GM19238 (cell line): ENCODE measurements around the gene CALCB.
"Not testable (repeated sequence)": the region's sequence is repeated elsewhere in the genome, so short reads cannot be mapped to it uniquely, and the experiment has no call there.

ENCODE experiments used
- DNase-seq: peaks from one replicate; pipeline ENCODE4 v3.0.0; 2011; ENCODE audit warnings: low spot score; ENCODE audit not compliant: insufficient read length

CALCB gene

GRCh38 chr11:15073361-15074205 lies at the start of gene CALCB:
Gene CALCB, plus strand, starts transcription at chr11:15073593. Its CDS starts 1,126 bp downstream, at chr11:15074719.
- no peak for DNase-seq

- DNase-seq, result no peak
Measured at GRCh38 chr11:15027011-15027410, 46.4 kb upstream of the CALCB start.

GRCh38 chr11:15027956-15028355 lies 45.4 kb upstream of the CALCB start:
- DNase-seq, result no peak

GRCh38 chr11:15028379-15028778 lies 45.0 kb upstream of the CALCB start:
- no peak for DNase-seq

GRCh38 chr11:15031945-15032344 lies 41.4 kb upstream of the CALCB start:
- DNase-seq, result not testable (repeated sequence)

- no peak for DNase-seq
Measured at GRCh38 chr11:15034687-15035267, 38.6 kb upstream of the CALCB start.

- no peak for DNase-seq
Measured at GRCh38 chr11:15035283-15035682, 38.1 kb upstream of the CALCB start.

GRCh38 chr11:15038963-15039362 lies 34.4 kb upstream of the CALCB start:
- no peak for DNase-seq

GRCh38 chr11:15045209-15045608 lies 28.2 kb upstream of the CALCB start:
- no peak for DNase-seq

- DNase-seq, result no peak
Measured at GRCh38 chr11:15045891-15046290, 27.5 kb upstream of the CALCB start.

- DNase-seq, result not testable (repeated sequence)
Measured at GRCh38 chr11:15046673-15047072, 26.7 kb upstream of the CALCB start.

GRCh38 chr11:15048616-15049015 lies 24.8 kb upstream of the CALCB start:
- DNase-seq, result no peak

GRCh38 chr11:15053191-15053685 lies 20.2 kb upstream of the CALCB start:
- no peak for DNase-seq

- no peak for DNase-seq
Measured at GRCh38 chr11:15055620-15056356, 17.6 kb upstream of the CALCB start.

- no peak for DNase-seq
Measured at GRCh38 chr11:15057329-15057728, 16.1 kb upstream of the CALCB start.

- no peak for DNase-seq
Measured at GRCh38 chr11:15059132-15059915, 14.1 kb upstream of the CALCB start.

- DNase-seq, result no peak
Measured at GRCh38 chr11:15062599-15062998, 10.8 kb upstream of the CALCB start.

- not testable (repeated sequence) for DNase-seq
Measured at GRCh38 chr11:15069751-15070150, 3.6 kb upstream of the CALCB start.

GRCh38 chr11:15071556-15072255 lies 1.7 kb upstream of the CALCB start:
- DNase-seq, result no peak

GRCh38 chr11:15072551-15073143 lies 746 bp upstream of the CALCB start:
- DNase-seq, result no peak
